SK-N-SH treated with all-trans-retinoic acid at 6 μM for 48 hours (cell line): ENCODE results near the gene CCDC34.

Experiments used
- ARNTL ChIP-seq: fragments of 450-650 bp; formaldehyde crosslinking; IDR thresholded peaks from 2 replicates; pipeline ENCODE4 v1.5.0; 2020; ENCODE audit warnings: low read depth, mild to moderate bottlenecking, moderate library complexity, borderline replicate concordance
- CREB5 ChIP-seq: fragments of 250-450 bp; sonication (Bioruptor Pico); IDR thresholded peaks from 2 replicates; pipeline ENCODE4 v1.5.1; 2020; ENCODE audit warnings: low read depth, mild to moderate bottlenecking, moderate library complexity
- CSRNP3 ChIP-seq: fragments of 250-450 bp; sonication (Bioruptor Pico); IDR thresholded peaks from 2 replicates; pipeline ENCODE4 v1.5.1; 2021; ENCODE audit warnings: mild to moderate bottlenecking, moderate library complexity
- ESRRG ChIP-seq: fragments of 250-450 bp; sonication (Bioruptor Pico); IDR thresholded peaks from 2 replicates; pipeline ENCODE4 v1.6.1; 2021; ENCODE audit warnings: mild to moderate bottlenecking
- GLIS3 ChIP-seq: fragments of 250-450 bp; sonication (Bioruptor Pico); IDR thresholded peaks from 2 replicates; pipeline ENCODE4 v1.5.0; 2020; ENCODE audit warnings: mild to moderate bottlenecking, moderate library complexity
- ISL1 ChIP-seq: fragments of 250-450 bp; sonication (Bioruptor Pico); IDR thresholded peaks from 2 replicates; pipeline ENCODE4 v2.1.2; 2022; ENCODE audit warnings: mild to moderate bottlenecking, moderate library complexity
- OSR1 ChIP-seq: fragments of 250-450 bp; sonication (Bioruptor Pico); IDR thresholded peaks from 2 replicates; pipeline ENCODE4 v1.8.0; 2022; ENCODE audit warnings: moderate library complexity, mild to moderate bottlenecking, inconsistent platforms
- PATZ1 ChIP-seq: fragments of 250-450 bp; sonication (Bioruptor Pico); IDR thresholded peaks from 2 replicates; pipeline ENCODE4 v1.8.0; 2020; ENCODE audit warnings: mild to moderate bottlenecking, moderate library complexity, borderline replicate concordance
- RARB ChIP-seq: fragments of 250-450 bp; sonication (Bioruptor Pico); IDR thresholded peaks from 2 replicates; pipeline ENCODE4 v1.8.0; 2021; ENCODE audit warnings: mild to moderate bottlenecking, moderate library complexity
- TSHZ2 ChIP-seq: fragments of 250-450 bp; sonication (Bioruptor Pico); IDR thresholded peaks from 2 replicates; pipeline ENCODE4 v1.5.0; 2020; ENCODE audit warnings: mild to moderate bottlenecking, moderate library complexity
- ZC3H10 ChIP-seq: fragments of 250-450 bp; sonication (Bioruptor Pico); IDR thresholded peaks from 2 replicates; pipeline ENCODE4 v1.5.1; 2021; ENCODE audit warnings: mild to moderate bottlenecking, moderate library complexity
- ZFP3 ChIP-seq: fragments of 250-450 bp; sonication (Bioruptor Pico); IDR thresholded peaks from 2 replicates; pipeline ENCODE4 v1.5.0; 2020; ENCODE audit warnings: mild to moderate bottlenecking, moderate library complexity
- ZNF565 ChIP-seq: fragments of 450-650 bp; formaldehyde crosslinking; conservative IDR thresholded peaks from 2 replicates; pipeline ENCODE4 v1.5.0; 2020; ENCODE audit warnings: low read depth, mild to moderate bottlenecking, moderate library complexity
- ZNF70 ChIP-seq: fragments of 450-650 bp; formaldehyde crosslinking; IDR thresholded peaks from 2 replicates; pipeline ENCODE4 v1.5.0; 2020; ENCODE audit warnings: mild to moderate bottlenecking, moderate library complexity

- TF ChIP-seq CSRNP3 (CRISPR knock-in tag) (no peak), ZC3H10 (CRISPR knock-in tag) (no peak), ARNTL (CRISPR knock-in tag) (no peak), OSR1 (CRISPR knock-in tag) (no peak), CREB5 (CRISPR knock-in tag) (no peak), RARB (no peak), ISL1 (CRISPR knock-in tag) (no peak), PATZ1 (CRISPR knock-in tag) (no peak), ZFP3 (no peak), TSHZ2 (CRISPR knock-in tag) (no peak), ZNF565 (CRISPR knock-in tag) (no peak), ESRRG (CRISPR knock-in tag) (no peak), GLIS3 (no peak), ZNF70 (CRISPR knock-in tag) (no peak)
Observed at GRCh38 chr11:27292637-27293010, 70.4 kb downstream of the CCDC34 start.
